ENCODE results near the gene NLRC4. TPM values are rescaled to one million over a fixed set of nuclear protein-coding genes. Genes with fewer than 3 reads are reported as not detected.

The NLRC4 gene
- total RNA-seq, 4 donors from 2014 or later: 0.20 to 1.1 (median 0.57) TPM

DNA sequence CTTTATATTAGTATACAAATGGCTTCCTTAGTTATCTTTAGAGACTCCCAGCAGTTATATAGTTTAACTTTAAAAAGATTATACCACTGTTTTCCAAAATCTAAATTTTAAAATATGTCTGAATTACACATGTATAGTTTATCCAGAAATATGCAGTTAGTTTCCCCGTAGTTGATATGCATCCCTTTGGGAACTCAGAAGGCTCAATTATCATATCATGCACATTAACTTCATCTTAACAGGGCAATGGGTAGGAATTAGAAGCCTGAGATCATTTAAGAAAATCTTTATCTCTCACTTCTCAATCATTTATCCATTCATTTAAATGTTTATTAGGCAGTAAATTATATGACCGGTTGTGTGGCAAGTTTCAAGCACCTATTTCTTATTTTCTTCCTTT, 27.2 kb downstream of the NLRC4 start:
- no peak overlapping the region for H3K4me3 ChIP-seq (ENCODE audit: low read depth, poor library complexity, severe bottlenecking)
- no peak for TF ChIP-seq POLR2A (IDR thresholded peaks at IDR 0.05)
- TF ChIP-seq, protein P1, sequence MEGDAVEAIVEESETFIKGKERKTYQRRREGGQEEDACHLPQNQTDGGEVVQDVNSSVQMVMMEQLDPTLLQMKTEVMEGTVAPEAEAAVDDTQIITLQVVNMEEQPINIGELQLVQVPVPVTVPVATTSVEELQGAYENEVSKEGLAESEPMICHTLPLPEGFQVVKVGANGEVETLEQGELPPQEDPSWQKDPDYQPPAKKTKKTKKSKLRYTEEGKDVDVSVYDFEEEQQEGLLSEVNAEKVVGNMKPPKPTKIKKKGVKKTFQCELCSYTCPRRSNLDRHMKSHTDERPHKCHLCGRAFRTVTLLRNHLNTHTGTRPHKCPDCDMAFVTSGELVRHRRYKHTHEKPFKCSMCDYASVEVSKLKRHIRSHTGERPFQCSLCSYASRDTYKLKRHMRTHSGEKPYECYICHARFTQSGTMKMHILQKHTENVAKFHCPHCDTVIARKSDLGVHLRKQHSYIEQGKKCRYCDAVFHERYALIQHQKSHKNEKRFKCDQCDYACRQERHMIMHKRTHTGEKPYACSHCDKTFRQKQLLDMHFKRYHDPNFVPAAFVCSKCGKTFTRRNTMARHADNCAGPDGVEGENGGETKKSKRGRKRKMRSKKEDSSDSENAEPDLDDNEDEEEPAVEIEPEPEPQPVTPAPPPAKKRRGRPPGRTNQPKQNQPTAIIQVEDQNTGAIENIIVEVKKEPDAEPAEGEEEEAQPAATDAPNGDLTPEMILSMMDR (IDR thresholded peaks at IDR 0.05): no peak
- 92 to 97% methylated on average over 2 of the region's 2 CpGs for WGBS, 2 donors
- DNase-seq (ENCODE audit: low spot score in 2 of 2): no peak
- intact Hi-C loops (cut with DNase I; ENCODE audit: low total_unique reads): no loop called here

- H3K4me3 ChIP-seq (ENCODE audit: low read depth, poor library complexity, severe bottlenecking): no peak overlapping the region
- peak in 1 of 2 donors; percentile 44 for DNase-seq (ENCODE audit: low spot score in 2 of 2)
- 43 to 53% methylated on average over 5 of the region's 5 CpGs for WGBS, 2 donors
- intact Hi-C loops (cut with DNase I; ENCODE audit: low total_unique reads): no loop called here
- TF ChIP-seq, protein P1 (IDR thresholded peaks at IDR 0.05): no peak
- TF ChIP-seq POLR2A (IDR thresholded peaks at IDR 0.05): no peak
These were observed 29.4 kb downstream of the NLRC4 start for GRCh38 chr2:32235315-32235714.

DNA sequence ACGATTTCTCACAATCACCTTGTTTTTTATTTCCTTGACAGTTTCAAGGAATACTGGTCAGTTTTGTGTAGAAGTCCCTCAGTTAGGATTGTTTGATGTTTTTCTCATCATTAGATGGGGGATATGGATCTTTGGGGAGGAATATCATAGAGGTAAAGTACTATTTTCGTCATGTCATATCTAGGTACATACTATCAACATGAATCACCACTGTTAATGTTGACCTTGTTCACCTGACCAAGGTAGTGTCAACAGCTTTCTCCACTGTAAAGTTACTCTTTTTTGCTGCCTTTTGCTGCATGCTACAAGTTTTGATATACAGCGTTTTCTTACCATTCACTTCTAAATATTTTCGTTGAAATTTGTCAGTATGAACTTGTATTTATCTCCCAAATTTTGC, 32.7 kb downstream of the NLRC4 start:
- H3K4me3 ChIP-seq (ENCODE audit: low read depth, poor library complexity, severe bottlenecking): no peak overlapping the region
- TF ChIP-seq POLR2A (IDR thresholded peaks at IDR 0.05): no peak
- TF ChIP-seq, protein P1 (IDR thresholded peaks at IDR 0.05): no peak
- intact Hi-C loops (cut with DNase I; ENCODE audit: low total_unique reads): no loop called here
- no peak for DNase-seq (ENCODE audit: low spot score in 2 of 2)
- WGBS, 2 donors: 90 to 91% methylated on average over 4 of the region's 4 CpGs

GRCh38 chr2:32229635-32230034, 35.1 kb downstream of the NLRC4 start:
- 52 to 54% methylated on average over 1 of the region's 1 CpG for WGBS, 2 donors
- no peak for DNase-seq (ENCODE audit: low spot score in 2 of 2)
- intact Hi-C loops (cut with DNase I; ENCODE audit: low total_unique reads): no loop called here
- H3K4me3 ChIP-seq (ENCODE audit: low read depth, poor library complexity, severe bottlenecking): no peak overlapping the region
- TF ChIP-seq POLR2A (IDR thresholded peaks at IDR 0.05): no peak
- TF ChIP-seq, protein P1 (IDR thresholded peaks at IDR 0.05): no peak

- TF ChIP-seq, protein P1 (IDR thresholded peaks at IDR 0.05): no peak
- DNase-seq (ENCODE audit: low spot score in 2 of 2): no peak
- 77 to 87% methylated on average over 2 of the region's 2 CpGs for WGBS, 2 donors
- H3K4me3 ChIP-seq (ENCODE audit: low read depth, poor library complexity, severe bottlenecking): no peak overlapping the region
- intact Hi-C loops (cut with DNase I; ENCODE audit: low total_unique reads): no loop called here
These were observed 36.5 kb downstream of the NLRC4 start for GRCh38 chr2:32228181-32228580.

DNA sequence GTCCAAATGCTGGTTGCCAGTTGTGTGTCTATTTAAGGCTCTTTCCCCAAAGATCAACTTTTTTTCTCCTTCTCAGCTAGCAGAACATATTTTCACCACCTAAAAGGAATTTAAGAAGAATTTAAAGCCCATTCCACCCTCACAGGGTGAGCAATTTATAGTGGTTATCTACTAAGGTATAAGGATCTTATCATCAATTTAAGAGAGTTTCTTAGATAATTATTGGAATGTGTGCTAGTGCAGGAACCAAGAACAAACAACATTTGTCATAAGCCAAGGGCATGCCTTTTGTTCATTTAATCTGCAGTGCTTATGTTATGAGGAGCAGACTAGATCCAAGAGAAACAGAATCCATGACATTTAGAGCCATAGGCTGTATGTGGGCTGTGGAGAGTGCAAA, 37.2 kb downstream of the NLRC4 start:
- H3K4me3 ChIP-seq (ENCODE audit: low read depth, poor library complexity, severe bottlenecking): no peak overlapping the region
- DNase-seq (ENCODE audit: low spot score in 2 of 2): no peak
- TF ChIP-seq, protein P1 (IDR thresholded peaks at IDR 0.05): no peak
- no peak for TF ChIP-seq POLR2A (IDR thresholded peaks at IDR 0.05)
- intact Hi-C loops (cut with DNase I; ENCODE audit: low total_unique reads): no loop called here

Measured in lower leg skin (tissue), 4 donors.